ENCODE measurements around the gene SPATA31C1.

SPATA31C1 gene

DNA sequence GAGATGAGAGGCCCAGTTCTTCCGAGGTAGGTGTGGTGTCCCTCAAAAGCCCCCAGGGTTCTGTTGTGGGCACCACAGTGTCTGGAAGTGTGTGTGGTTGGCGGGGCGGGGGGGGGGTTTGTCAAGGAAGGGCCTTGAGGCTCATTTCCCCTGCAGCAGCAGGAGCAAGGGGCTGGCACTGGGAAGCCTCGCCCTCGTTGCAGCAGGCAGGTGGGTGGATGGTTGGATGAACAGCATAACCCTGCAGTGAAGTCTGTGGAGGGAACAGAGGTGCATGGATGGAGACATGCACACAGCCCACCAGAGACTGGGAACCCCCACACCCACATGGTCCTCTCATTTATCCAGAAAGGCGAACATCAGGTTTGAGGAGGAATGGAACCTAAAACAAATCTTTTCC, 37.1 kb upstream of the SPATA31C1 start:
- TF ChIP-seq SIN3A (IDR thresholded peaks at IDR 0.05; ENCODE audit: borderline replicate concordance, insufficient read depth, low read length) (no peak), TAF1 (IDR thresholded peaks at IDR 0.05; ENCODE audit: borderline replicate concordance, insufficient read depth, low read length) (no peak), POLR2AphosphoS5 (IDR thresholded peaks at IDR 0.05; ENCODE audit: low read depth, low read length) (no peak), FOXP2 (optimal IDR thresholded peaks at IDR 0.05; ENCODE audit: borderline replicate concordance, extremely low read depth, extremely low read length, insufficient read depth) (no peak)
- TF ChIP-seq, protein P1, sequence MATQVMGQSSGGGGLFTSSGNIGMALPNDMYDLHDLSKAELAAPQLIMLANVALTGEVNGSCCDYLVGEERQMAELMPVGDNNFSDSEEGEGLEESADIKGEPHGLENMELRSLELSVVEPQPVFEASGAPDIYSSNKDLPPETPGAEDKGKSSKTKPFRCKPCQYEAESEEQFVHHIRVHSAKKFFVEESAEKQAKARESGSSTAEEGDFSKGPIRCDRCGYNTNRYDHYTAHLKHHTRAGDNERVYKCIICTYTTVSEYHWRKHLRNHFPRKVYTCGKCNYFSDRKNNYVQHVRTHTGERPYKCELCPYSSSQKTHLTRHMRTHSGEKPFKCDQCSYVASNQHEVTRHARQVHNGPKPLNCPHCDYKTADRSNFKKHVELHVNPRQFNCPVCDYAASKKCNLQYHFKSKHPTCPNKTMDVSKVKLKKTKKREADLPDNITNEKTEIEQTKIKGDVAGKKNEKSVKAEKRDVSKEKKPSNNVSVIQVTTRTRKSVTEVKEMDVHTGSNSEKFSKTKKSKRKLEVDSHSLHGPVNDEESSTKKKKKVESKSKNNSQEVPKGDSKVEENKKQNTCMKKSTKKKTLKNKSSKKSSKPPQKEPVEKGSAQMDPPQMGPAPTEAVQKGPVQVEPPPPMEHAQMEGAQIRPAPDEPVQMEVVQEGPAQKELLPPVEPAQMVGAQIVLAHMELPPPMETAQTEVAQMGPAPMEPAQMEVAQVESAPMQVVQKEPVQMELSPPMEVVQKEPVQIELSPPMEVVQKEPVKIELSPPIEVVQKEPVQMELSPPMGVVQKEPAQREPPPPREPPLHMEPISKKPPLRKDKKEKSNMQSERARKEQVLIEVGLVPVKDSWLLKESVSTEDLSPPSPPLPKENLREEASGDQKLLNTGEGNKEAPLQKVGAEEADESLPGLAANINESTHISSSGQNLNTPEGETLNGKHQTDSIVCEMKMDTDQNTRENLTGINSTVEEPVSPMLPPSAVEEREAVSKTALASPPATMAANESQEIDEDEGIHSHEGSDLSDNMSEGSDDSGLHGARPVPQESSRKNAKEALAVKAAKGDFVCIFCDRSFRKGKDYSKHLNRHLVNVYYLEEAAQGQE (IDR thresholded peaks at IDR 0.05; ENCODE audit: insufficient read depth in 1 of 2, low read depth in 2 of 2, low read length in 2 of 2): no peak

DNA sequence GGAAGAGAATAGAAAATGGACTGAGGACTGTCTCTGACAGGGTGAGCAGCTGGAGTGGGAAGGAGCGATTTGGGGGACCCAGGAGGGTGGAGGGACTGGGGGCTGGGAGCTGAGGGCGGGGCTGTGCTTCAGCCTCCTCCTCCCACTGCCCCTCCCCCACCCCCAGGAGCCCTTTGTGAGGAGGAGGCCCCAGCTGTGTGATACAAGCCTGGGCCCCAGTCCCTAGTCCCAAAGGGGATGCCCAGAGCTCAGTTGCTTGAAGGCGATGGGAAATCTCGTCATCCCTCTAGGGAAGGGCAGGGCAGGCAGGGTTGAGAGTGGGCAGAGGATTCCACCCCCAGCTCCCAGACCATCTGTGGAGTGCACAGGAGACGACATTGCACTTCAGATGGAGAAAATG, 35.1 kb upstream of the SPATA31C1 start, which contains the start of gene SPATA31E1:
Gene SPATA31E1, plus strand, starts transcription at position 251 of the 400 bp plus-strand sequence. Its CDS starts 15 bp downstream, at position 266.
- TF ChIP-seq SIN3A (IDR thresholded peaks at IDR 0.05; ENCODE audit: borderline replicate concordance, insufficient read depth, low read length): no peak
- TF ChIP-seq, protein P1 (IDR thresholded peaks at IDR 0.05; ENCODE audit: insufficient read depth in 1 of 2, low read depth in 2 of 2, low read length in 2 of 2): no peak
- no peak for TF ChIP-seq FOXP2 (optimal IDR thresholded peaks at IDR 0.05; ENCODE audit: borderline replicate concordance, extremely low read depth, extremely low read length, insufficient read depth)
- no peak for TF ChIP-seq POLR2AphosphoS5 (IDR thresholded peaks at IDR 0.05; ENCODE audit: low read depth, low read length)
- TF ChIP-seq TAF1 (IDR thresholded peaks at IDR 0.05; ENCODE audit: borderline replicate concordance, insufficient read depth, low read length): no peak

DNA sequence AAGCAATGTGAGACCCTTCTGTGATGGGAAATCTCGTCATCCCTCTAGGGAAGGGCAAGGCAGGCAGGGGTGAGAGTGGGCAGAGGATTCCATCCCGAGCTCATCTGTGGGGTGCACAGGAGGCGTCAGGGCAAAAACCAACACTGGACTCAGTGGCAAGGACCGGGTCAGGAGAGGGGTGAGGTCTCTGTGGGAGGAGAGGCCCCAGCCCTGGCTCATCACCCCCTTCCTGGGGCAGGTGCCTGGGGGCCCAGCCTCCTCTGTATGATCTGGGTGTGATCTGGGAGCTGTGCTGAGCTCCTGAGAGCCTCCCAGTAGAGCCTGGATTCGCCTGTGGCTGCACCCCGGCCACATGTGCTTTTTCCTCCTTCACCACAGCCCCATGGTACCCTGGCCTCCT, 34.5 kb upstream of the SPATA31C1 start:
- TF ChIP-seq TAF1 (IDR thresholded peaks at IDR 0.05; ENCODE audit: borderline replicate concordance, insufficient read depth, low read length) (no peak), FOXP2 (optimal IDR thresholded peaks at IDR 0.05; ENCODE audit: borderline replicate concordance, extremely low read depth, extremely low read length, insufficient read depth) (no peak), POLR2AphosphoS5 (IDR thresholded peaks at IDR 0.05; ENCODE audit: low read depth, low read length) (no peak), SIN3A (IDR thresholded peaks at IDR 0.05; ENCODE audit: borderline replicate concordance, insufficient read depth, low read length) (no peak)
- TF ChIP-seq, protein P1 (IDR thresholded peaks at IDR 0.05; ENCODE audit: insufficient read depth in 1 of 2, low read depth in 2 of 2, low read length in 2 of 2): no peak

DNA sequence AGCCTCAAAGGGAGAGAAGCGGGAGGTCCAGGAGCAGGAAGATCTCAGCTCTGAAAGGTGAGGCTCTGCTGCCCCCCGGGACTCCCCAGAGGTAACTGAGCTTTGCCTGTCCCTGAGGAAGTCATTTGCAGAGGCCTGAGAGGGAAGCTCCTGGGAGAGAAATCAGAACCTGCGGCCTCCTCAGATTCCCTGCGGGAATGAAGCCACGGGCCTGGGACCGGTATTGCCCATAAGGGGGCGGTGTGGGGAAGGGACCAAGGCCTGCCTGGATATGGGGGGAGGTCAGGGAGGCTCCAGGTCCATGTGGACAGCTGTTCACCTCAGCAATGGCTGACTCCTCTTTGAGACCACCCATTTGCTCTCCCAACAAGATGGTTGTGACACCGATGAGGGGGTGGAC, 33.8 kb upstream of the SPATA31C1 start:
- TF ChIP-seq, protein P1 (IDR thresholded peaks at IDR 0.05; ENCODE audit: insufficient read depth in 1 of 2, low read depth in 2 of 2, low read length in 2 of 2): no peak
- TF ChIP-seq SIN3A (IDR thresholded peaks at IDR 0.05; ENCODE audit: borderline replicate concordance, insufficient read depth, low read length) (no peak), FOXP2 (optimal IDR thresholded peaks at IDR 0.05; ENCODE audit: borderline replicate concordance, extremely low read depth, extremely low read length, insufficient read depth) (no peak), TAF1 (IDR thresholded peaks at IDR 0.05; ENCODE audit: borderline replicate concordance, insufficient read depth, low read length) (no peak), POLR2AphosphoS5 (IDR thresholded peaks at IDR 0.05; ENCODE audit: low read depth, low read length) (no peak)

Measured in PFSK-1 (cell line).